DMS 273 treated with DMSO at 0.1 percent for 48 hours (cell line): ENCODE results near the gene STX8.

ENCODE experiments used
- DNase-seq: peaks from one replicate; lab custom pipeline; 2025; lab: John Stamatoyannopoulos, UW

The STX8 gene

DNA sequence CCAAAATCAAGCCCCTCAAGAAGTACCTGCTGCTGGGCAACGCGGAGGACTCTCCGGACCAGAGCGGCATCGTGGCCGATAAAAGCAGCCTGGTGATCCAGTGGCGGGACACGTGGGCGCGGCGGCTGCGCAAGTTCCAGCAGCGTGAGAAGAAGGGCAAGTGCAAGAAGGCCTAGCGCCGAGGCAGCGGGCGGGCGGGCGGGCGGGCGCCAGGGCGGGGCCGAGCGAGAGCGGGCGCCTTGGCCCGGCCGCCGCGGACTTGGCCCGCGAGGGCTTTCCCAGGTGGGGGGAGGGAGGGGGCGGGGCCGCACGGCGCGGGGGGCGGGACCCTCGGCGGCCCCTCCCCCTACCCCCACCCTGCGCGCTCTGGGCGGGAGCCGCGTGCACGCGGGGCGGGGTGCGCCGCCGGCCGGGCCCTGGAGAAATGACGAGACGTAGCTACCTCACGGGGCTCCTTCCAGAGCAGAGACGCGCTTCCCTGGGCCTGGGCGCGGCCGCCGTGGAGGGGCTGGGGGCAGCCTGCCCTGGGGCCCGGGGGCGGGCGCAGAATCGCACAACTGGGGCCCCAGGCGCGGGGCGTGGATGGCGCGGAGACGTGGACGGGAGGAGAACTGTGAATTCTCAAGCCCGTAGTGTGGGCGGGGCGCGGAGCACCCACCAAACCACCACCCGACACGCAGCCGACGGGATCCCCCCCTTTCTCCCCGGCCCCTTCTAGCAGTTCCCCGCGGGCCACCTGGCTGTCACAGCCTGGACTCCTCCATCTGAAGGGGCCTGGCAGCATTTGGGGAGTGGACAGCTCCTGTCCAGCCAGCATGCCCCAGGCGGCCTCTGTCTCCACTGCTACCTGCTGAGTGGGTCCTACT is 335.6 kb downstream of the STX8 start:
- no peak for DNase-seq

DNA sequence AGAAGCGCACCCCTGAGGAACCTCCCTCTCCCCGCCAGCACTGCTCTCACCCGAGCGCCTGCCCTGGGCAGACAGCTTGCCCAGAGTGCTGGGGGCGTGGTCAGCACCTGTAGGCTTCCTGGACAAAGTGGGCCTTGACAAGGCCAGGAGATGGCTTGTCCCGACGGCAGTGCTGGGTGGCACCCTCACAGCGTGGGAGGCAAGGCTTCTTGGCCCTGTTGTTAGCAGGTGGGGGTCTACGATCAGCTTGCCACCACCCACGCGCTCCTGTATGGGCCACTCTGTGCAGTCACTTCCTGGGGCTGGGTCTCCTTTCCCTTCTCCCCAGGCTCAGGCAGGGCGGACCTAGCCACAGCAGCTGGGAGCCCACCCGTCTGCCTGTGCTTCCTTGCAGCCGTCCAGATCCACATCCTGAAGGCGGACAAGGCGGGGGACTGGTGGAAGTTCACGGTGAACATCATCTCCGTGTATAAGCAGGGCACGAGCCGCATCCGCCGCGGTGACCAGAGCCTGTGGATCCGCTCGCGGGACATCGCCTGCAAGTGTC is 336.3 kb downstream of the STX8 start:
- DNase-seq: no peak

DNA sequence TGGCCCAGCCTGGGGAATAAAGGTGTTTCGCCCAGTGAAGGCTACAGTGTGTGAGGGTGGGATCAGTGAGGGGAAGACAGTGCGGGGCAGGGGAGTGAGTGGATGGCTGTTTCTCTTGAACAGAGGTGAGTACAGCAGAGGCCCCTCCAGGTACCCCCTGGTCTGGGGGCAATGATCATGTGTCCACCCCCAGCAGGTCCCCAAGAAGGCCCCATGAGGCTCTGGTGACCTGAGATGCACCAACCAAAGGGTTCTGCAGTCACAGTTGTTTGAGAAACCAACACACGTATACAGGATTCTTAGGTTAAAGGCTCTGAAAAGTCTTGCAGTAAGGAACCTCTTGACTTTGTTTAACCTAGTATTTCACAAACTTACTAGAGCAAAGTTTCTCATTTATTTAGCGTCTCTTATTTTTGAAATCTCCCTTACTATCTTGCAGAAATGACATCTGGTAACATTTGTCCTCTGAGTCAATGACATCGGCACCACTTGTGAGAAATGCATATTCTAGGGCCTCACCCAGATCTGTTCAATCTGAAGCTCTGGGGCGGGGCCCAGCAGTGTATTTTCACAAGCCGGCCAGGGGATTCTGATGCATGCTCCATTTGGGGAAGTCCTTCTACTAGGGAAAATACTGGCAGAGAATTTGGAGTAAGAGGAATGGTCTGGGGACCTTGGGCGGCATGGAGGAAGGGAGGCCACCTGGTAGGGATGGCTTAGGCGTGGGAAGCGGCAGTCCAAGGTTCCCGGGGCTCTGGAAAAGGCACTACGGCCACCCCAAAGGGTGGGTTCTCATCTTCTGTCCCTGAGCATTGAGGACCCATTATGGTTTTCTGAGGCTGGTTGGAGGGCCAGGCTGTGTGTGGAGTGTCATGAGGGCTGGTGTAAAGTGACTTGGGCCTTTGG is 337.0 kb downstream of the STX8 start:
- DNase-seq: no peak

DNA sequence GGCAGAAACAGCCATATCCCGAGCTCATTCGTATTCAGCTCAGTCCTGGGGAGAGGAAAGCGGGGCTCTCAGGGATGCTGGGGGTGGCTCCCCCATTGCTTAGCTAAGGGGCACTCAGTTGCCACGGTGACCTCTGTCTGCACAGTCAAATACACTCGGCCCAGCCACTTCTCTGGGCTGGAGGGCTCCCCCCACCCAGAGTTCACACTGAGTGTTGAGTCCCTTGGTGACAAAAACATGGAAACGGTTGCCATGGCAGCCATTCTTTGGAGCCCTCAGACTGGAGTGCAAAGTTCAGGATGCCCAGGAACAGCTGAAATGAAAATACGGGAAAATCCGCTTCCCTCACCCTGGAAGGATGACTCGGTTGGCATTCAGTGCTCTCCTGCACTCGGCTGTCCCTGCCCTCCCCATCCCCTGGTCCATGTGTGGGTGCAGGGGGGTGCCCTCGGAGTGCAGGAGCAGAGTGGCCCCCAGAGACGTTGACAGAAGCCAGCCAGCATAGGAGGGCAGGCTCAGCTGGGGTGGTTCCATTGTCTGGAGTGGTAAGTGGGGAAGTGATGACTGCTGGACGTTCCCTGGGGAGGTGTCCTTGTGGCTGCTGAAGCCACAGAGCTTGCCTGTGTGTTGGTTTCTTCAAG is 337.8 kb downstream of the STX8 start:
- DNase-seq: no peak

DNA sequence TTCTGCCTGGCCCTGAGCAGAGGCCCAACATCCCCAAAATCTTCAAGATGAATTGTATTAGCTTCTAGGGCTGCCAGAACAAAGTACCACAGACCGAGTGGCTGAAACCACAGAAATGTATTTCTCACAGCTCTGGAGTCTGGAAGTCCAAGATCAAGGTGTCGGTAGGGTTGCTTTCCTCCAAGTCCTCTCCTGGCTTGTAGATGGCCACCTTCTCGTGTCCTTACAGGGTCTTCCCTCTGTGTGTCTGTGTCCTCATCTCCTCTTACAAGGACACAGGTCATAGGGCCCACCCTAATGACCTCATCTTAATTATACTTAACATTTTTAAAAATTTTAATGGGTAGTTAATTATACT is 338.6 kb downstream of the STX8 start:
- no peak for DNase-seq

DNA sequence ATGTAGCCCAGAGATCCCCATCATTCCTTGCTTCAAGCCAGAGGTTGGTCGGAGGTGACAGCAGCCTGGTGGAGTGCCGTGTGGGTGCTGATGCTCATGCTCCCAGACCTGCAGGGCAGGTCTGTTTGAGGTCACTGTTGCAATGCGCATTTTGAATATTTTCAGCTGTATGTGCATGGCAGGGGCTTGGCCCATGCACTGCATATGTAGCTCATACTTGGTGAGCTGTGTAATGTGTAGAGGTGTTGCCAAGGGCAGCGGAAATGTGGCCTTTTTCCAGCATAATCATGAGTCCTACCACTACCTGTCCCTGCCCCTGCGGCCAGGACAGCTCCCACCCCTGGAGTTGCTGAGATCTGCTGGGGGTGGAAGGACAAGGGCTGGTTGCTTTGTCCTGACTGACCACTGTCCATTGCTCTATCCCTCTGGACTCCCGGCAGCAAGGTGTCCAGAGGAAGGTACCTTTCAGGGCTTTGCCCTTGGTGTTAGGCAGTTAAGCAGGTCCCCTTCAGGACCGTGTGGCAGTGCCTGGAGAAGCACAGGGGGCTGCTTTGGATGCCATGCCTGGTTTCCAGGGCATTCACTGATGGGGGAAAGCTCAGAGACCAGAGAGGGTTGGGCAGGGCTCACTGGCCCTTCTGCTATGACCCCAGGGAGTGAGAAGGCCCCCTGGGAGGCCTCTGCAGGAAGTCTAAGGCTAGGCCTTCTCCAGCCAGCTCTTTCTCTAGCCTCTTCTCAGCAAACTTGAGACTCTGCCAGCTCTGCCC is 339.2 kb downstream of the STX8 start:
- no peak for DNase-seq

DNA sequence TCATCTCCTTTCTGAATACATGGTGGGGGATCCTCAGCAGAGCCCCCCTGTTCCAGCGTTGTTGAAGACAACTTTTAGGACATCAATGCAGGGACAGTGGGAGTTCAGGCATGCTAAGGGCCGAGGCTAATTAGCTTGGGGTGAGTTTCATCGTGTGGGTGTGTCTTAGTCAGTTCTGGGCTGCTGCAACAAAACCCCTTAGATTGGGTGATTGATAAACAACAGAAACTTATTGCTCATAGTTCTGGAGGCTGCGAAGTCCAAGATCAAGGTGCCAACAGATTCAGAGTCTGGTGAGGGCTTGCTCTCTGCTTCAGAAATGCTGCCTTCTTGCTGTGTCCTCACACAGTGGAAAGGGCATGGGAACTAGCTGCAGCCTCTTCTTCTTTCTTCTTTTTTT is 340.3 kb downstream of the STX8 start:
- no peak for DNase-seq

DNA sequence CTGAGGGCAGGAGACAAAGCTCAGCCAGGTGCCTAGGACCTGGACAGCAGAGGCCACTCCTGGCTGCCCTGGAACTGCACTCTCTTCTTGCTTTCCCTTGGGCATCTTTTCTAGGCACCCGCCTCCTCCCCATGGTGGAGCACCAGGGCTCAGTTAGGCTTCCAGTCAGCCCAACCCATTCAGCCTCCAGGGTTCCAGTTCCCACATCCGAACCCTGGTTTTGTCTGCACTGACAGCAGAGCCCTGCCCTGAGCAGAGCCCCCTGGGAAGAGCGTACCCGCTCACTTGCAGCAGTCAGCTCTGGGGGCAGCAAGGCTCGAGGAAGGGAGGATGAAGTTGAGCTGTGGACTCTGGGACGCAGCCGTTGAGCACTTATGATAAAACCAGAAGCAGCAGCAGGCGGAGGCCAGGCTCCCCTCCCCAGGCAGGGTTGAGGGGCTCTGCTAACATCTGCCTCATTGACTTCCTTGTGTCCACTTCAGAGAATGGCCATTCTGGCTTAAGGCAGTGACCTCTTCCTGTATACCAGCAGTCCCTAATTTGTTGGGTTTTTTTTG is 341.2 kb downstream of the STX8 start:
- DNase-seq: no peak

DNA sequence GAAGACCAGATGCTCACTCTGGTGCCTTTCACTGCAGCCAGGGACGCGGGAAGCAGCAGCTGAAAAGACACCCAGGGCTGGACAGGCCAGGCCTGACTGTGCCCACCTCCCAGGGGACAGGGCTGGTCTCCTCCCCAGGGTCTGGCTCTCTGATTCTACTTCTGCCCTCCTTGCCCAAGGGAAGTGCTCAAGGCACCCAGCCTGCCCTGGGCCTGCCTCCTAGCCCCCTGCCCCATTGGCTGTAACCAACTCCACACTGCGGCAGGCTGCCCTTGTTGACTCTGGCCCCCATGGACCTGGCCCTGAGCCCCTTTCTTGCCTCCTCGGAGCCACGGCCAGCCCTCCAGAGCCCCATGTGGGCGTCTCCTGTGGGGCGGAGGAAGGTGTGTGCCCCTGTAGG is 341.9 kb downstream of the STX8 start:
- DNase-seq: no peak

DNA sequence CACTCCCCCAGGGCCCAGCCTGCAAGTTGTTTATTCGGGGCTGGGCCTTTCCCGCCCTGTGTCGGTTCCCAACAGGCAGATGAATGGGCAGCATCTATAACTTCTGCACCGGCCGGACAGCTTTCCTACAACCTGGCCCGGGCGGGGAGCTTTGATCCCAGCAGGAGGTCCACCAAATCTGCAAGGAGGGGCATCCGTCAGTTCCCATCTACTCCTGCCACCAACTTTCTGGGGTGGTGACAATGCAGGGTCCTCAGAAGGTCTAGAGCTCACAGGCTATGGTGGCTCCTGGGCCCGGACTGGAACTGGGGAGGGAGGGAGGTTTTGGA is 342.4 kb downstream of the STX8 start:
- no peak for DNase-seq

DNA sequence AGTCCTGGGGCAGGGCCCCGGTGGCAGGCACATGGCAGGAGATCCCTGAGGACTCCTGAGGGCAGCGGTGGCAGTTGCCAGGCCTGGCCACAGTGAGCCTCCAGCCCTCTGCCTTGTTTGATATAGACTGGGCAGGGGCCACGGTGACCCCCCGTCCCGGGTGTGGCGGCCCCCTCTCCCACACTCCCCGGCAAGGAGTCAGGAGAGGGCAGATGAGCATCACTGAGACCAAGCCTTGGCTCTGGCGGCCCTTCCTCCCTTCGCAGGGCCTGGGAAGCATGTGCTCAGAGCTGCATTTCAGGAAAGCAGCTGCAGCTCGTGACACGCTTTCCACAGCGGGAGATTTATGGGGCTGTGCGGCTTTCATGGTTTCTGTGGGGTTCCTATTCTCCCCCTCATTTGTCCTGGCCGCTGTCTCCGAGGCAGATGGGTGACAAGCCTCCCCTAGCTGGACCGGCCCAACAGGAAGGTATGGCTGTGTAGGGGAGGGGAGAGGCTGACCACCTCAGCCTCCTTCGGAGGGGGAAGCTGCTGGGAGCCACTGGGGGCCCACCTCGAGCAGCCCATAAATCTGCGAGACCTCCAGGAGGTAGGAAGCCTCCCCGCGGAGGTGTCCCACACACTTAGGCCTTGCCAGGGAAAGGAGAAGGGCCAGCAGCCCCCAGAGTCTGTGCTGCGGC is 342.9 kb downstream of the STX8 start:
- DNase-seq: no peak

DNA sequence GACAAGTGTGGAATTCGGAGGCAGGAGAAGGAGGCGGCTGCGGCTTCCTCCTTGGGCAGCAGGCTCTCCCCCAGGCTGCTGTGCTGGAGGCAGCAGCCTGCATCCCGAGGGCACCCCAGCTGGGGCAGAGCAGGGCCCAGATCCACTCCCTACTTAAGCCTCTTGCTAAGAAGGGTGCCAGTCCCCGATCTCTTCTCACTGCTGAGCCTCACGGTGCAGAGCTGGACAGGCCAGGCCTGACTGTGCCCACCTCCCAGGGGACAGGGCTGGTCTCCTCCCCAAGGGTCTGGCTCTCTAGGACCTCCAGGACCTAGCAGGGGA is 343.5 kb downstream of the STX8 start:
- DNase-seq: no peak

DNA sequence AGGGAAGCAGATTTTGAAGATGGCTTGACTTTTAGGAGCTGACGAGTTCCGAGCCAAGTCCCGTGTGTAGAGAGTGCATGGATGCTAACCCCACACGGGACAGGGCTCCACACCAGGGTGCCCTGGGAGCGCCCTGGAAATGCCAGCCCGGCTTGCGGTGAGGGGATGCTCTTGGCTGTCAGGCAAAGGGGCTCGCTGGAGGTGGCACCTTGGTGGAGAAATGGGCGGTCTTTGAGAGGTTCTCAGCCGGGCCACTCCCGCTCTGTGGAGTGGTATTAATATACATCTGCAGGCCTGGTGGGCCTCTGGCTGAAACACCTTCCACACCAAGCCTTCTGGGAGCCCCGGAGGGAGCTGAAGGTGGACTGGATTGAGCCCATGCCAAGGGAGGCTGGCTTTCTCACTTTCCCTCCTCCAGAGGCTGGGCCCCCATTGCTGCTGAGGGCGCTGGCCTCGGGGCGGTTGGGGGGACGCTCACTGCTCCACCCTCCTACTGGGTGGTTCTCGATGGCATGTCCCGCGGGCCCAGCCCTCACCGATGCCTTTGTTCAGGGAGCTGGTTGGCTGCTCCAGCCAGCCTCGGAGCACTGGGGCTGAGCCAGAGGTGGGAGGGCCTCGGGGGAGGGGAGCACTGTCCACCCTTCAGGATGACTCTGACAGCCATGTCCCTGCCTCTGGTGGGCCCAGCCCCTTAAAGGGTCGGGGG is 344.0 kb downstream of the STX8 start:
- DNase-seq: no peak

DNA sequence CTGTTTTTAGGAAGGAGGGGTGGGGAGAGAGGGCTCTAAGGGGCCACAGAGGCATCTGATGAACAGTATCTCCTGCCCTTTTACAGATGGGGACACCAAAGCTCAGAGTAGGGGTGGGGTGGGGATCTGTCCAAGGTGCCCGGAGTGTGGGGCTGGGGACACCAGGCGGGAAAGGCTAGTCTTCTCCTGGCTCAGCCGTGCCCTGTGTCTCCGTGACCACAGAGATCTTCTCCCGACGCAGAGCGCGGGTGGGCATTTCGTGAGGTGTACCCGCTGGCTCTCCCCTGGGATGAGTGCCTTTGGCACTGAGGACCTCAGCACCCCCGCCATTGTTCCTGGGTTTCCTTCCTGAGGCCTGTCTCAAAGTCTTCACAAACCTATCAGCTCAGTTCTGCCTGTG is 344.8 kb downstream of the STX8 start:
- no peak for DNase-seq

DNA sequence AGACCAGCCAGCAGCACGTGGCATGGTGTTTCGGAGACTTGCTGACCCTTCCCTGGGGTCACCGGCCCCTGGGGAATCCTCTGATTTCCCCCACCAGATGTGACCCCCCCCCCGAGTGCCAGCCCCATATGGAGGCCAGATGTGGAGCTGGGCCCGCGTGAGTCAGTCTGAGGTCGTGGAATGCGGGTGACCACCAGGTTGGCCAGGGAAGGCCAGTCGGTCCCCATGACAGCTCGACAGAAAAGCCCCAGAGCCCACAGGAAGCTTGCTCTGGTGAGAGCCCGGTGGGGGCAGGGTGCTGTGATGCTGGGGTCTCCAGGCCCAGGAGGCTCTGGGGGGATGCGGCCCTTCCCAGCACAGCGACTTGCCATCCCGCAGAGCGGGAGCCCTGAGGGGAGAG is 345.3 kb downstream of the STX8 start:
- DNase-seq: no peak

DNA sequence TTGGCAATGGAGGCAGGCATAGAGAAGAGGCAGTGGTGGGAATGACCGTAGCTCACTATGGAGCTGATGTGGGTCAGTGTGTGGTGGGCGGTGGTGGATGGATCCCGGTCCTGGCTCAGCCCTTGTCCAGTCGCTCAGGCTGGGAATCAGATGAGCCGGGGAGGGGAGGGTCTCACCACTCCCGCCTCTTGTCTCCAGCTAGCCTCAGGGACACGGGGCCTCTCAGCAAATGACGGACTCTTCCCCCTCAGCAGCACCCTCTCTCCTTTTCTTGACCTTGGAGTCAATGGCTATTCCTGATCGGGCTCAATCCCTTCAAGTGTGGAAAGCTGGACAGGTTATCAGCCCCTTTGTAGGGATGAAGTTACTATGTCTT is 345.8 kb downstream of the STX8 start:
- no peak for DNase-seq

DNA sequence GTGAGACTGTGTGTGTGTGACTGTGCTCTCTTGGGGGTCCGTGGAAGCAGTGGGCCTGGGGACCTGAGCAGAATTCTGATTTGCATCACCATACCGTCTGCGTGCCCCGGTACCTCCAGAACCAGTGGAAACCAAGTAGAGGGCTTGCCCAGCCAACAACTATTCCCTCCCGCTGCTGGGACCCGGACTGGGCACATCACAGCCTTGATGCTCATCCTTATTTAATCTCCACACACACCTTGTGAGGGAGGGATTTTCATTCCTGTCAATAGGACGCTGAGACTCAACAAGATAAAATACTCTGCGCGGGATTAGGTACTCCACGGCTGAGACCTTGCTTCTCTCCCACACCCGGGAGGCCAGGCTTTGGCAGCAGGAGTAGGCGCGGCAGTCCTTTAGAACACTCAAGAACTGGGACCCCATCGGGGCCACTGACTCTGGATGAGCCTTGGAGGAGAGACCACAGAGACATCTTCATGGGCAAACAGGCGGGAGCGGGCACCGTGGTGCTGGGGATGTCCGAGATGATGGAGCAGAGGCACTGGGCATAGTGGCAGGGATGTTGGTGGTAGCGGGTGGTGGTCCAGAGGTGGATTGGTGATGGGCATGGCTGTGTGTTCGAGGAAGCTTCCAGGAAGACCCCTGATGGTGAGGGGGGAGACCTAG is 346.3 kb downstream of the STX8 start:
- DNase-seq: no peak

DNA sequence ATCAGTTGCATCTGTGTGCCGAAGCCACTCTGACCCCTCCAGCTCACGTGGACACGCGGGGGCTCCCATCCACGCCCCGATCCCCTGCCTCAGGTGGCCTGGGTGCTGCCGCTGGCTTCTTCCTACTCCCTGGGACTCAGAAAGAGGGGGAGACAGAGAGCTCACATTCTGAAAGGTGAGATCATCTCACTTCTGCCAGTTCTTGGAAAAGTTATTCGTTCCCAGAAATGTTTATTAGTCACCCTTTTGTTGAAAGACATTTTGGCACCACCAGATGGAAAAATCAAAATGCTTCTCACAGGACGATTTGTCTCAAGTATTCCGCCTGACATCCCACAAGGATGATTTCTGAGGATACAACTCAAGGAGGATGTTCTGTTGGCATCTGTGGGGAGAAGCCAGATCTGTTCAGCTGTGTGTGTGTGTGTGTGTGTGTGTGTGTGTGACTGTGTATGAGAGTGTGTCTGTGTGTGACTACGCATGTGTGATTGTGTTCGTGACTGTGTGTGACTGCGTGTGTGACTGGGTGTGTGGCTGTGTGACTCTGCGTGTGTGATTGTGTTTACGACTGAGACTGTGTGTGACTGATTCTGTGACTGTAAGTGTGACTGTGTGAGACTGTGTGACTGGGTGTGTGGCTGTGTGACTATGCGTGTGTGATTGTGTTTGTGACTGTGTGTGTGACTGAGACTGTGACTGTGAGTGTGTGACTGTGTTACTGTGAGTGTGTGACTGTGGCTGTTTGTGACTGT is 347.0 kb downstream of the STX8 start:
- DNase-seq: no peak

DNA sequence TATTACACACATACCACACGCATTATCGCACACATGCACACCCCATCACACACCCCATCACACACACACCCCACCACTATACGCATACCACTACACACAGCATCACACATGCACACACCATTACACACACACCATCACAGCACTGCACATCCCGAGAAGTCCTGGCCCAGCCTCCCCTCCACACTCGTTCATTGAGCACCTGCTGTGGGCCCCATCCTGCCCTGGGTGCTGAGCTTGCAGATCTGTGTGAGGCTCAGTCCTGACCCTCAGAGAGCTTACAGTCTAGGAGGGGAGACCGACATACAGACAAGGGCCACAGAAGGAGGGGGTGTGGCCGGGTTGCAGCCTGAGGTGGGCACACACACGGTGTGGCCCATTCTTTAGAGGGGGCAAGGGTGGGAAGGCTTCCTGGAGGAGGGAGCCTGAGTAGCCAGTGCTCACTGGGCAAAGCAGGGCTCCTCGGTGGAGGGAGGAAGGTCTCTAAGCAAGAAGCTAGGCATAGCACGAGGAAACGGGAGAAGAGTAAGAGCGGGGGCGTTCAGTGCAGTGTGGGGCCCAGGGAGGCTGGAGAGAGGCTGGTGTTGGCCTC is 347.7 kb downstream of the STX8 start:
- no peak for DNase-seq
